Urothelium cell line (cell line): Measurements from ENCODE around the gene ADISSP.

Source experiments
- DNase-seq: peaks from one replicate; pipeline ENCODE4 v3.0.0; 2011; ENCODE audit warnings: low spot score, mixed read lengths
- FAIRE-seq: peaks from 2 replicates; lab custom pipeline; 2011; peaks lifted over from hg19 to GRCh38; lab: Jason Lieb, UNC

The ADISSP gene

GRCh38 chr20:3782597-3782996 lies 15.0 kb upstream of the ADISSP start:
- no peak for FAIRE-seq
- DNase-seq = no peak

GRCh38 chr20:3781153-3781910 lies 13.8 kb upstream of the ADISSP start, which contains the start of gene SPEF1:
Gene SPEF1, minus strand, starts transcription at chr20:3781448. Its CDS starts 161 bp downstream, at chr20:3781287.
- FAIRE-seq (no peak), DNase-seq (peak; percentile 92)

GRCh38 chr20:3778976-3779375 lies 11.4 kb upstream of the ADISSP start:
- no peak for DNase-seq
- no peak for FAIRE-seq

- DNase-seq (no peak), FAIRE-seq (no peak)
Observed at GRCh38 chr20:3777716-3778629, 10.4 kb upstream of the ADISSP start.

GRCh38 chr20:3777381-3777715 lies 9.8 kb upstream of the ADISSP start:
- FAIRE-seq (no peak), DNase-seq (no peak)

- DNase-seq = no peak
- FAIRE-seq = no peak
Observed at GRCh38 chr20:3775457-3776108, 8.0 kb upstream of the ADISSP start.

- no peak for FAIRE-seq
- no peak for DNase-seq
Observed at GRCh38 chr20:3771552-3772058, 4.1 kb upstream of the ADISSP start.

- peak; percentile 20 for FAIRE-seq
- peak; percentile 75 for DNase-seq
Observed at GRCh38 chr20:3768342-3769130, 983 bp upstream of the ADISSP start.

GRCh38 chr20:3767110-3767426 lies 485 bp downstream of the ADISSP start:
- FAIRE-seq = no peak
- no peak for DNase-seq

- DNase-seq (no peak), FAIRE-seq (no peak)
Observed at GRCh38 chr20:3766422-3767109, 987 bp downstream of the ADISSP start.

- no peak for DNase-seq
- FAIRE-seq = no peak
Observed at GRCh38 chr20:3765171-3765882, 2.2 kb downstream of the ADISSP start.

GRCh38 chr20:3764659-3765058 lies 2.9 kb downstream of the ADISSP start:
- DNase-seq (no peak), FAIRE-seq (no peak)

GRCh38 chr20:3763671-3764601 lies 3.6 kb downstream of the ADISSP start:
- DNase-seq = no peak
- no peak for FAIRE-seq

- no peak for DNase-seq
- no peak for FAIRE-seq
Observed at GRCh38 chr20:3760655-3761348, 6.8 kb downstream of the ADISSP start.

- DNase-seq (no peak), FAIRE-seq (no peak)
Observed at GRCh38 chr20:3759884-3760283, 7.7 kb downstream of the ADISSP start.

- DNase-seq (no peak), FAIRE-seq (no peak)
Observed at GRCh38 chr20:3759316-3759823, 8.2 kb downstream of the ADISSP start.

- FAIRE-seq = no peak
- no peak for DNase-seq
Observed at GRCh38 chr20:3758566-3758965, 9.0 kb downstream of the ADISSP start.

- FAIRE-seq (no peak), DNase-seq (no peak)
Observed at GRCh38 chr20:3757268-3757667, 10.3 kb downstream of the ADISSP start.
